ENCODE measurements around the gene TM7SF3.

The TM7SF3 gene

GRCh38 chr12:27014859-27015729 is 910 bp upstream of the TM7SF3 start:
- no peak for DNase-seq

- no peak for DNase-seq
Measured at GRCh38 chr12:27013611-27014084, 536 bp downstream of the TM7SF3 start.

DNA sequence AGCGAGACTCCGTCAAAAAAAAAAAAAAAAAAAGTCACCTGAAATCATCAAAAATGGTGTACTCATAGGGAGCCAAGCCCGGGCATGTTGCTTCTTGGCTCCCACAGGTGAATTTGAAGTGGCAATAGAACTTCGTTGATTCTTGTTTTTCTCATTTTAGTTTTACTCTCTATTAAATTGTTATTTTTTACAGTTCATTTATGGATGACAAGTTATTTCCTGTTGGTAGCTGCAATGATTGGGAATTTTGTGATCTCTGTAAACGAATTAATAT is 1.3 kb downstream of the TM7SF3 start:
- no peak for DNase-seq

- no peak for DNase-seq
Measured at GRCh38 chr12:27012239-27012981, 1.8 kb downstream of the TM7SF3 start.

DNA sequence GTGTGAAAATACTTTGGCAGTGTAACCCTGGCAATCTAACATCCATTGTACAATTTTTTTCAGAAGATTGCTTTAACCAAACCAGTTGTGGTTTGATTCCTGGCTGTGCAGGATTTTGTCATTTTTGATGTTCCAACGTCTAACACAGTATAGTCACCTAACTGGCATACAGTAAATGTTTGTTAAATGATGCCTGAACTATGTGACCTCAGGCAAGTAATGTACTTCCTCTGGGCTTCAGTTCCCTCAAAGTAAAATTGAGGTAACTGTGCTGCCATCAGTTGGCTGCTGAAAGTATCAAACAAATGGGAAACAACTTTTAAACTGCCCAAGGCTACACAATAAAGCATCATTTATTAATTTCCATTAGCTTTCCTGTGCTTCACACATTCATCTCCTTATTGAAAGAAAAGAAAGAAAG is 4.3 kb downstream of the TM7SF3 start:
- peak in 1 of 2 donors; percentile 17 for DNase-seq

- DNase-seq: no peak
Measured at GRCh38 chr12:27008081-27008480, 6.1 kb downstream of the TM7SF3 start.

DNA sequence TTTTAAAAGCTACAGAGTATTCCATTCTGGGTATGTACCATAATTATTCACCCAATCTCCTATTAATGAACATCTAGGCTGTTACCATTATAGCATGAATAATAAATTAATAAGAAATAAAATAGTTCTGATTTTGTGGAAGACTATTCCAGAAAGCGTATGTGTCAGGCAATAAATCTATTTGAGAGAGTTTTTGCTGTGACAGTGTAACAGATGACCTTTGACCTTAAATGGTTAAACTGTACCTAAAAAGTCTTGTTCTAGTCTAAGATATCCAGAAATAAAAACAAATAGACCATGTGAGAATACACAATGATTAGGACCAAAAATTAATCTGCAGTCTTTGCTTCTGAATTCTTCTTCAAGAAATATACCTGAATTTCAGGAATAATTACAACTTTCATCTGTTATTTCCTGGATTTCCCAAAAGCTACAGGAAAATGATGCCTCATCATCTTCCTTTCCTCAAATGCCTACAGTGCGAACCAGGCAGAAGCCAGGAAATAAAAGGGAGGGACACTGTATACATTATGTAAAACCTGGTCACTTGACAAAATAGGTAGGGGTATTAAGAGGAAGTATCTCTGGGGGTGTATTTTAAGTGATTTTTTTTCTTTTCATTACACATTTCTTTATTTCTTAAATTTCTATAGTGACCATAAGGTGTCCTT is 7.3 kb downstream of the TM7SF3 start:
- DNase-seq: no peak

GRCh38 chr12:27005495-27005894 is 8.7 kb downstream of the TM7SF3 start:
- no peak for DNase-seq

GRCh38 chr12:27003421-27004381 is 10.5 kb downstream of the TM7SF3 start:
- DNase-seq: no peak

- no peak for DNase-seq
Measured at GRCh38 chr12:27002141-27002540, 12.0 kb downstream of the TM7SF3 start.

- peak in 1 of 2 donors; percentile 26 for DNase-seq
Measured at GRCh38 chr12:27001663-27002062, 12.5 kb downstream of the TM7SF3 start.

DNA sequence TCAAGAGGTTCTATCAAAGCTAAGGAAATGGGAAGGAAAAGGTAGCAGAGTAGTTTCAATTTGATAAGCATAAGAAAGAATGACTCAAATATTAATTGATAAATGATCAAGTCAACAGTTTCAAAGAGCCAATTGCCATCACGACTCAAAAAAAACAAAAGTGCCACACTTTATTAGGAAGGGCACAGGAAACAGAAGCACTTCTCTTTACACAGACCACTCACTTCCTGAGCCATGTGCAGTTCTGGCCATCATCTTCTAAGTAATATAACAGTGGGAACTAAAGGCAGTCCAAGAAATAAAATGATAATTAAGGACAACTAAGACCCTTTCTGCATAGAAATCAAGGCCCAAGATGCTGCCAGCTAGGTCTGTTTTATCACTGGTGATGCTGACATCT is 13.2 kb downstream of the TM7SF3 start:
- no peak for DNase-seq

GRCh38 chr12:26997003-26997402 is 17.2 kb downstream of the TM7SF3 start:
- no peak for DNase-seq

DNA sequence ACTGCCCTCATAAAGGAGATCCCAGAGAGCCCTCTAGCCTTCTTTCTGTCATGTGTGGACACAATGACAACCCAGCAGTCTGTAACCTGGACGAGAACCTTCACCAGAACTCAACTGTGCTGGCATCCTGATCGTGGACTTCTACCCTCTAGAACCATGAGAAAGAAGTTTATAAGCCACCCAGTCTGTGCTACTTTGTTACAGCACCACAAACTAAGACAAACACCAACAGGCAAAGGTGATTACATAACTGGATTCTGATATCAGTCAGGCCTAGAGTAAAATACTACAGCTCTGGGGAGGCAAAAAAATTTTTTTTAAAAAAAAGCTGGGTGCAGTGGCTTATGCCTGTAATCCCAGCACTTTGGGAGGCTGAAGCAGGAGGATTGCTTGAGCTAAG is 18.5 kb downstream of the TM7SF3 start:
- no peak for DNase-seq

DNA sequence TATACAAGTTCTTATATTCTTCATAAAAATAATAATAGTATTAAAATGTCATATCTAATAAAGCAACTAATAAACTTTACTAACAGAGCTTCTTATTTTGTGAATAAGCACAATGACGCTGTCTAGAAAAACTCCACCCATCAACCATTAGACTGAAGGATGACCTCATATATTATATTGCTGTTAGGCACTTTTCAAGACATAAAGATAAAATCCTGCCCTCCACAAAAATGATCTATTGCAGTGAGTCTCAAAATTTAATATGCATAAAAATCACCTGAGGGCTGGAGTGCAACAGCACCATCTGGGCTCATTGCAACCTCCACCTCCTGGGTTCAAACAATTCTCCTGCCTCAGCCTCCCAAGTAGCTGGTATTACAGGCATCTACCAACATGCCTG is 20.1 kb downstream of the TM7SF3 start:
- no peak for DNase-seq

DNA sequence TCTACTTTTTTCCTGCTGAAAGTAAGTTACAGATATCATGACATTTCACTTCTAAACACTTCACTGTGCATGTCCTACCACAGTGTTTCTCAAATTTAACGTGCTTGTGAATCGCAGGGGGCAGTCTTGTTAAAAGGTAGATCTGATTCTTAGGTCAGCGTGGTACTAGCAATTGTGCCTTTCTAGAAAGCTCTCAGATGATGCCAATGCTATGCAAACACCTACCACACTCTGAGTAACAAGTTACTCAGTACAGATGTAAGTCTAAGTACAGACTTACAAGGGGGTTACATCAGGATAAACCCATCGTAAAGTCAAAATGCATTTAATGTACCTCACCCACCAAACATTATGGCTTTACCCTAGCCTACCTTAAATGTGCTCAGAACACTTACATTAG is 22.4 kb downstream of the TM7SF3 start:
- no peak for DNase-seq

- DNase-seq: no peak
Measured at GRCh38 chr12:26989873-26990272, 24.3 kb downstream of the TM7SF3 start.

DNA sequence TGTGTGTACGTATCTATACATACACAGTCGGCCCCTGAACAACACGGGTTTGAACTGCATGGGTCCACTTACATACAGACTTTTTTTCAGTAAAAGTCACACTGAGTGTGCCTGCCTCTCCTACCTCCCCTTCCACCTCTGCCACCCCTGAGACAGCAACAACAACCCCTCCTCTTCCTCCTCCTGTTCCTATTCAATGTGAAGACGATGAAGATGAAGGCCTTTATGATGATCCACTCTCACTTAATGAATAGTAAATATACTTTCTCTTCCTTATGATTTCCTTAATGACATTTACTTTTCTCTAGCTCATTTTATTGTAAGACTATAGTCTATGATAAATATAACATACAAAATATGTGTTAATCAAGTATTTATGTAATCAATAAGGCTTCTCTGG is 25.5 kb downstream of the TM7SF3 start:
- DNase-seq: no peak

GRCh38 chr12:26987634-26988424 is 26.4 kb downstream of the TM7SF3 start:
- DNase-seq: peak in 1 of 2 donors; percentile 84

- no peak for DNase-seq
Measured at GRCh38 chr12:26982866-26983265, 31.3 kb downstream of the TM7SF3 start.

- no peak for DNase-seq
Measured at GRCh38 chr12:26979733-26980132, 34.5 kb downstream of the TM7SF3 start.

DNA sequence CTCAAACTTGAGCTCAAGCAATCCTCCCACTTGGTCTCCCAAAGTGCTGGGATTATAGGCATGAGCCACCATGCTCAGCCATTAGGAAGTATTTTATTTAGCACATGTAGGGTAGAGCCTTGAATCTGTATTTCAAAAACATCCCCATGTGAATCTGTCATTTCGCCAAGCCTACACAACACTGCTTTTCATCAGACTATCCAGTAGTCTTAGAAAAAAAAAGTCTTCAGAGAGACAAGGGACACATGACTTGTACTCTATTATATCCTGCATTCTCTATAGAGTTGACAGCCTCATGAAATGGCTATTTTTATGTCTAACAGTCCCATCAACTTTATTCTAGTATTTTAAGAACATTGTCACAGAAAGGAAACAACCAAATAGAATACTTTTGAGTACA is 35.4 kb downstream of the TM7SF3 start:
- DNase-seq: no peak
